GM21526 (cell line): ENCODE data around the gene VAT1.

Experiments
- ATAC-seq: cut with Tn5 transposase; IDR thresholded peaks from one replicate; pipeline ENCODE4 v1.9.1; 2021; ENCODE audit warnings: moderate library complexity; ENCODE audit not compliant: unreplicated experiment, low FRiP score

VAT1 gene

GRCh38 chr17:43027091-43028032 lies 5.2 kb upstream of the VAT1 start:
- ATAC-seq = no peak

DNA sequence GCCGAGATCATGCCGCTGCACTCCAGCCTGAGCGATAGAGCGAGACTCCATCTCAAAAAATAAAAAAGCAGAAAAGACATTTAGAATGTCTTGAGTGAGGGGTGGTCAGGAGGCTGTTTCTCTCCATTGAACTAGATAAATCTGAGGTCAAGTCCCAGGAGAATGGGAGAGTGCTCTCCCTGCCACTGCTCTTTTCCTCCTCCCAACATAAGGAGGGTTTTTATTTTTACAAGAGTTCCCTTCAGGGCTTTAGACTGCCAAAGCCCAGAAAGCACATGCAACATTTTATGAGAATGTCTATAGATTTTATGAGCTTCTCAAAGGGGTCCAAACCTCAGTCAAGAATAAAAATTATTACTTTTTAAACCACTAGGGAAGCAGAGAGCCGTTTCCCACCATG lies 4.4 kb upstream of the VAT1 start:
- no peak for ATAC-seq

- ATAC-seq = no peak
Observed at GRCh38 chr17:43025766-43026537, 3.8 kb upstream of the VAT1 start.

- ATAC-seq = no peak
Observed at GRCh38 chr17:43025290-43025657, 3.1 kb upstream of the VAT1 start.

DNA sequence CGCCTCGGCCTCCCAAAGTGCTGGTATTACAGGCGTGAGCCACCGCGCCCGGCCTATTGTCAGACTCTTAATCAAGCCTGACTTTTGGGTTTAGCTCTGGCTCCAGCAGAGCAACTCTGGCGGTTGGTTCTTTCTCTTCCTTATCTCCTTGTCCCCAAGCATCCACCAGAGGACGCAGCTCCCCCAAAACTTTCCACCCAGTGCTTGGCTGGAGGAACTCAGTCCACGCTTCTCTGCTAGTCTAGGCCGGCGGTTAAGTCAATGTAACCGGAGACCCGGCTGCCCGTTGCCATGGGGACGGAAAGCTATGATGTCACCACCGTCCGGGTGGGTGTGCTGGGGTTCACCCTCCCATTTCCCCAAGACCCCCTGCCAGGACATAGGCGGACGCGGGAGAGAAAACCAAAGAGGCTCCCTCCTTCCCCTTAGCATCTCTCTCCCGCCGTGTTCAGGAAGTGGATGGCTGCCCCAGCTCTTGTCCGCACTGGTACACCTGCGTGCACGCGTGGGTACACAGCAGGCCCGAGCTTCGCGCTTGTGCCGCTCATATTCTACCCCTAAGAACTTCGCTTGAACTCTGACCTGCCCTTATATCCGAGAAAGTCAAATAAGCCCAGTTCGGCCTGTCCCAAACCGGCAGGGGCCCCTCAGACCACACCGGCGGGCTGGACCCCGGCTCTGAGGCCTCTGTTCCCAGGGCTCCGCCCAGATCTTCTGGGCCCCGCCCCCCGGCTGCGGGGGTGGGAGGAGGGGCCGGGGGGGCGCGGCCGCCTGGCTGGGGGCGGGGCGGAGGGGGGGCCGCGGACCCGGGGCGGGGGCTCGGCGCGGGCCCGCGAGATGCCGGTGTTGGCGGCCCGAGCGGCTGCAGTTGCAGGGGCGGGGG lies 2.5 kb upstream of the VAT1 start, which contains the start of gene RND2:
Gene RND2 (plus strand): TSS at position 825 of the 883 bp plus-strand sequence. CDS start 117 bp downstream, outside the sequence.
- no peak for ATAC-seq

DNA sequence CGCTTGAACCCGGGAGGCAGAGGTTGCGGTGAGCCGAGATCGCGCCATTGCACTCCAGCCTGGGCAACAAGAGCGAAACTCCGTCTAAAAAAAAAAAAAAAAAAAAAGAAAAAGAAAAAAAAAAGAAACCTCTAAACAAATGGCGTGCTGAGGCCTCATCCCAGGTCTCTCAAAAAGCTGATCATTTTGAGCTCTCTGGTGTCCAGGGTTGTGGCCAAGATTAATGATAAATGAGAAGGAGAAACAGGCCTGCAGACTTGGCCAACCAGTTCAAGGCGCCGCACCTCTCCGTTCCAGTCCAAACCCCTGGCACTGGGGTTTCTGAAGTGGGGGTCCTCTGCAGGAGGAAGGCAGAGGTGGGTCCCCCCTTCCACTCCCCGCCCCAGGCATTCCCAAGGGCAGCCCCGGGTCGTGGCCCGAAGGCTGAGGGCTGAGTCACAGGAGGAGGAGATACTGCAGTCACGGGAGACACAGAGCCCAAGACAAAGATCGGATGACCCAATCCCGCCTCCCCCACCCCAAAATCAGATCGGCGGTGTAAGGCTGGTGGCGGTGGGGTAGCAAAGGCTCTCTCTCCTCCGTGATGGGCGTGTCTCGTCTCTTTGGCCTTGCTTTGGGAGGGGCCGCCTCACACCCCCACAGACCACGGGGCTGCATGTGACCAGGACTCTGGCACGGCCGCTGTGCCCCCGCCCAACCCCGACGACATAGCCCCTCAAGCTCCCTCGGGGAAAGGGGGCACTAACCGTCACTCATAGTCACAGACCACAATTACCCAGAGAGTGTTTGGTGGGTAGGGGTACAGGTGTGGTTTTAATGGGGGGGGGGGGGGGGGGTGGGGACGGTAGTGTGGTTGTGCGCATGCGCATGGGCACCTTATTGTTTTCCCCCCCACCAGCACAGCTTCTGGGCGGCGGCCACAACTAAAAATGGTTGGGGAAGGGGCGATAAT lies 1.1 kb downstream of the VAT1 start:
- ATAC-seq = no peak

DNA sequence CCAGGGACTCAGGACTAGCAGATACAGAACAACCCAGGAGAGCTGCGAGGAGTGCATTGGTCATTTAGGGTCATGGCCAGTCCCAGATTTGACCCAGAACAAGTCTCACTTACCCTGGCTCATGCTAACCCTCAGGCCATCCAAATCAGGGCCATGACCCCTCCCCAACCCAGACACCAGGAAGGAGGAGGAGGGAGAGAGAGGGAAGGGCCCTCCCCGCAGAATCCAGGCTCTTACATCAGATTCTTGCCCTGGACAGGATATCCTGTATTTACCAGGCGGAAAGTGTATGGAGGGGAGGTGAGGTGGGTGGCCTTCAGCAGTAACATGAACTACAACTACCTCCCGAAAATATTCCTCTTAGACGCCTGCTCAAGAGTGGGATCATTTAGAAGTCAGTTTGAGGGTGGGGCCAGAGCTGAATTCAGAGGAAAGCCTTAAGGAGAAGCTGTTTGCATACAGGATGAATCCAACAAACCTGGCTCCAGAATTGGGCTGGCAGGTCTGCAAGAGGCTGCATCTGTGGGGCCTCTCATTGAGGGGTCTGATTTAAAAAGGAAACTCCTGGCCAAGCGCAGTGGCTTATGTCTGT lies 2.1 kb downstream of the VAT1 start:
- no peak for ATAC-seq

DNA sequence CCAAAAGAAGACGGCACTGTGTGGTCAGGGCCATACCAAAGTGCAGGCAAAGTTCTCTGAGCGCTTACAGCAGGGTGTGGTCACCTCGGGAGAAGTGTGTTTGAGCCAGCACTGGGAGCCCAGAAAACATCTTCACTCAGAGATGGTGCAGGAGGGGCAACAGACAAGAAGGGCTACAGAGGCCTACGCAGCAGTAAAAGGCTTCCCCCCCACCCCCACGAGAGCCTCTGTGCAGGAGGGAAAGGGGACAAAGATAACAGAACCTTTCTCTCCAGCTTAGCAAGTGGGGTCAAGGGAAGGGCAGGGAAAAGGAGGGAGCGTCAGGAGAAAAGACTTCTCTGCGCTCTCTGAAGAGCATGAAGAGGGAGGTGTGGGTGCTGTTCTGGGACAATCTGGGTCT lies 2.8 kb downstream of the VAT1 start:
- ATAC-seq = no peak

DNA sequence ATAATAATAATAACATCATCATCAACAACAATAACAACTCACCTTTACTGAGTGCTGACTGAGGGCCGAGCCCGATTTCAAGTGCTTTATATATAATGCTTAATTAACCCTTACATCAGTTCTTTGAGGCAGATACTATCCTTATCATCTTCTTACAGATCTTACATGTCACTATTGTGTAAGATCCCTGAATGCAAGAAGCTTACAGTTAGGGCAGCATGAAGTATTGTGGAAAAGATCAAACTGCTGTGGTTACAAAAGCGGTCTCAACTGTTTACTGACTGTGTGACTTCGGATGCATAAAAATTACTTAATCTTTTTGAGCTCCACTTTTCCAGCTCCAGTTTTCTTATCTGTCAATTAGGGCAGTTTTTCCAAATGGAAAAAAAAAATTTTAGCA lies 3.3 kb downstream of the VAT1 start:
- no peak for ATAC-seq

- ATAC-seq = no peak
Observed at GRCh38 chr17:43018008-43018853, 4.0 kb downstream of the VAT1 start.

DNA sequence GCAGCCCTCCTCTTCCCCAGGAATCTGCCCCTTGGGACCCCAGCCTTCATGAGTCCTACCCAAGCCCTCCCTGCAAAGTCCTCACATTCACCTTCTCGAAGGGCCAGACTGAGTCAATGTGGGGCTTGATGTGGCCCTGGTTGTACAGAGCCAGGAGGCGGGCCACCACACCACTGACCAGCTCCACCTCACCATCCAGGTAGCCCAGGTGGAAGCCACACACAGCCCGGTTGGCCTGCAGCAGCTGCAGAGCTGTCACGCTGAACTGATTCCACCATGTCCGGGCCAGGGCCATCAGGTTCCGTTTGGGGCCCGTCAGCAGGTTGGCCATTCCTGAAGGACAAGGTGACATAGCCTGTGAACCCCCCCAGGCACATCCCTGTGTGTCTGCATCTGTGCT lies 6.0 kb downstream of the VAT1 start:
- no peak for ATAC-seq

DNA sequence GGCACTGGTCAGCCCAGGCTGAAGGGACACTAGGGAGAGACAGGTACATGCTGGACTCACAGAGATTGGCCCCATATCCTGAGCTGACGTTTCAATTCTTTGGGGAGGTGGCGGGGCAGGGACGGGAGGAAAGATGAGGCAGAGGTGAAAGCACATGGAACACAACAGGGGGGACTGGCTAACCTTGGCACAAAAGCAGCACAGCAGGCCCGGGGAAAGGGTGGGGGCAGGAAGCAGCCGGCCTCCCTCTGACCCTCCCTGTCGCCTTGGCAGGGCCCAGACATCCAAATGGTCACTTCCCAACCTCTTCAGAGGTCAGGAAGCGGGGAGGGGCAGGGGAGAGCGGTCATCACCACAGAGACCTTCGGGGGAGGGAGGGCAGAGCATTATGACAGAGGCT lies 6.6 kb downstream of the VAT1 start:
- ATAC-seq = no peak

GRCh38 chr17:43014649-43015542 lies 7.3 kb downstream of the VAT1 start:
- no peak for ATAC-seq

DNA sequence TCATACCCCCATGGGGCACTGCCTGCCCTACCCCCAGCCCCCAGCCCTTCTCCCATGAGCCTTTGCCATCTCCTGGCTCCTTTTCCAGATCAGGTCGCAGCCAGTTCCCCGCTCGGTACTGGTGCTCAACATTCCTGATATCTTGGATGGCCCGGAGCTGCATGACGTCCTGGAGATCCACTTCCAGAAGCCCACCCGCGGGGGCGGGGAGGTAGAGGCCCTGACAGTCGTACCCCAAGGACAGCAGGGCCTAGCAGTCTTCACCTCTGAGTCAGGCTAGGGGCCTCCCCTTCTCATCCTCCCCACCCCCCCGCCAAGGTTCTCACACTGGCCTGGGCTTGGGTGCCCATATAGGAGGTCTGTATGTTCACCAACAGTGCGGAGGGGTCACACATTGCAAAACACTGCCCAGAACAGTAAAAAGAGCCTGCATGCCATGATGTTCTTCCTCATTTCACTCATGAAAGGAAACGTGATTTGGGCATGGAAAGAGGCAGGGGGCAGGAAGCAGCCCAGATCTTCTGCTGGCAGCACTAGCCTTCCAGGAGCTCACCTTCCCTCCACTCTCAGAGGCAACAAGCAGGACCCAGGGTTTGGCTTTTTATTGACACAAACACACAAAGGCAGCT lies 8.1 kb downstream of the VAT1 start:
- no peak for ATAC-seq

DNA sequence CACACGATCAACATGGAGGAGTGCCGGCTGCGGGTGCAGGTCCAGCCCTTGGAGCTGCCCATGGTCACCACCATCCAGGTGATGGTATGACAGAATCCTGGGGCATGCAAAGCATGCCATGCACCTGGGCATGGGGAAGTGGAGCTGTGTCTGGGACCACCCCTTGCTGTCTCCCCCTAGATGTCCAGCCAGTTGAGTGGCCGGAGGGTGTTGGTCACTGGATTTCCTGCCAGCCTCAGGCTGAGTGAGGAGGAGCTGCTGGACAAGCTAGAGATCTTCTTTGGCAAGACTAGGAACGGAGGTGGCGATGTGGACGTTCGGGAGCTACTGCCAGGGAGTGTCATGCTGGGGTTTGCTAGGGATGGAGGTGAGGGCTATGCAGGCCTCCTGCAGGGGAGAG lies 8.9 kb downstream of the VAT1 start:
- ATAC-seq = no peak

- no peak for ATAC-seq
Observed at GRCh38 chr17:43011728-43012472, 10.3 kb downstream of the VAT1 start.
